Smooth muscle cell (in vitro differentiated cells): Measurements from ENCODE around the gene TFR2. TPM values are rescaled to one million over a fixed set of nuclear protein-coding genes. Genes with fewer than 3 reads are reported as not detected.

Experiments
- DNase-seq: peaks from one replicate; lab custom pipeline; 2025; ENCODE audit not compliant: unreplicated experiment; lab: John Stamatoyannopoulos, UW
- H2AFZ ChIP-seq: fragments of 200-600 bp; sonication (generic); 2 replicates; pipeline ENCODE4 v1.6.0; 2016; ENCODE audit warnings: antibody characterized with exemption, low read depth, mild to moderate bottlenecking
- H3F3A ChIP-seq: fragments of 200-600 bp; sonication (generic); 2 replicates; pipeline ENCODE4 v1.6.0; 2017; ENCODE audit warnings: antibody characterized with exemption, low read depth
- H3K27ac ChIP-seq: fragments of 200-600 bp; sonication (generic); 2 replicates; pipeline ENCODE4 v1.5.1; 2016; ENCODE audit warnings: low read depth, mild to moderate bottlenecking
- H3K27me3 ChIP-seq: fragments of 200-600 bp; sonication (generic); 2 replicates; pipeline ENCODE4 v1.6.1; 2016; ENCODE audit warnings: low read depth, mild to moderate bottlenecking
- H3K36me3 ChIP-seq: fragments of 200-600 bp; sonication (generic); 2 replicates; pipeline ENCODE4 v1.5.1; 2016; ENCODE audit warnings: low read depth
- H3K4me1 ChIP-seq: fragments of 200-600 bp; sonication (generic); 2 replicates; pipeline ENCODE4 v1.5.1; 2016; ENCODE audit warnings: low read depth
- H3K4me2 ChIP-seq: fragments of 200-600 bp; sonication (generic); 2 replicates; pipeline ENCODE4 v1.6.0; 2016; ENCODE audit warnings: mild to moderate bottlenecking
- H3K4me3 ChIP-seq: fragments of 200-600 bp; sonication (generic); 2 replicates; pipeline ENCODE4 v1.5.1; 2016; ENCODE audit warnings: mild to moderate bottlenecking
- H3K79me2 ChIP-seq: fragments of 200-600 bp; sonication (generic); 2 replicates; pipeline ENCODE4 v1.6.0; 2016; ENCODE audit warnings: low read depth, mild to moderate bottlenecking
- H3K9ac ChIP-seq: fragments of 200-600 bp; sonication (generic); 2 replicates; pipeline ENCODE4 v1.6.0; 2016; ENCODE audit warnings: low read depth
- H3K9me3 ChIP-seq: fragments of 200-600 bp; sonication (generic); replicated peaks from 2 replicates; pipeline ENCODE4 v1.5.1; 2016; ENCODE audit warnings: low read depth
- H4K20me1 ChIP-seq: fragments of 200-600 bp; sonication (generic); 2 replicates; pipeline ENCODE4 v1.6.0; 2016; ENCODE audit warnings: low read depth
- WGBS: methylation state at CpG from one replicate; pipeline ENCODE4 v1.1.7; 2016; ENCODE audit warnings: low lambda C conversion rate; 5-methylcytosine and 5-hydroxymethylcytosine counted together
- polyA plus RNA-seq: library from polyadenylated mRNA; unstranded; fragments of >200 nt; fragmentation: Nextera tagmentation; extraction: Ambion mirVana; gene quantifications from 2 replicates; pipeline ENCODE4 v1.2.1, GENCODE V29; 2016
- total RNA-seq: library from RNA; depleted of rRNA; stranded (reverse); fragments of >200 nt; gene quantifications from 2 replicates; pipeline ENCODE4 v1.2.3, GENCODE V29; 2014
- TF ChIP-seq, protein P1 (sequence below): fragments of 200-600 bp; sonication (generic); IDR thresholded peaks from 2 replicates; pipeline ENCODE4 v1.5.1; 2017; ENCODE audit warnings: borderline replicate concordance, mild to moderate bottlenecking, antibody characterized with exemption; ENCODE audit not compliant: insufficient read depth, poor library complexity, severe bottlenecking

TFR2 gene
- total and polyA plus RNA-seq, 2 experiments from 2014 or later, result 1.9 to 3.2 TPM

DNA sequence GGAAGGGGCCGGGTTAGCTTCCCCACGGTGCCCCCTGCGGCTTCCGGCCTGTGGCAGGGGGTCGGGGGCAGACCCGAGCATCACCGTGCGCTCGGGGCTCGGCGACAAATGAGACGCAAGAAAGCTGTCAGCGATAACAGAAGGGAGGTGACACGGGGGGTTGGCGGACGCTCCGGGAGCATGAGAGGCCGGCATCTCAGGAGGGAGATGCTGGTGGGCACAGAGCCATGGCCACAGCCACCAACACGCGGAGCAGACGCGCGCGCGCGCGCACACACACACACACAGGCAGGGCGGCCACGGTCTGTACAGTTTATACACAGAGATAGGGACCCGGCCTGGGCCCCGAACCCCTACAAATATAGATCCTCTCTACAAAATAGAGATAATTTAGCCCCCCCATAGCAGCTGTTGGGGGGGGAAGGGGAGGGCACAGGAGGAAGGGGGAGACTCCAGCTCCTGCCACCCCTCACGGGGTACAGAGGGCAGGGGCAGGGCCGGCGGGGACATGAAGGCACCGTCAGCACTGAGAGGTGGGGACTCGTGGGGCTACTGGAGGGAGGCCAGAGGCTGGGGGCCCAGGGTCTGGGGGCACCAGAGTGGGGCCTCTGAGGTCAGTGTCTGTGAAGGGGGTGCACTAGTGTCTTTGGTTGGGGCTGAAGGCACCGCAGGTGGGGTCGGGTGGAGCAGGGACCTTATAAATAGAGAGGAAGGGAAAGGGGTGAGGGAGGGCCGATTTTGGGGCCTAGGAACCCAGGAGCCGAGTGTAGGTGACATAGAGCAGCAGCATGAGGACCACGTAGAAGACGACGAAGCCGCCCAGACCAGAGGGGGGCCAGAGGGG, 66.8 kb downstream of the TFR2 start:
- no peaks in the 10 kb centered on the region for H3K79me2 ChIP-seq
- 97% methylated on average over 39 of the region's 44 CpGs for WGBS
- no peak for DNase-seq

DNA sequence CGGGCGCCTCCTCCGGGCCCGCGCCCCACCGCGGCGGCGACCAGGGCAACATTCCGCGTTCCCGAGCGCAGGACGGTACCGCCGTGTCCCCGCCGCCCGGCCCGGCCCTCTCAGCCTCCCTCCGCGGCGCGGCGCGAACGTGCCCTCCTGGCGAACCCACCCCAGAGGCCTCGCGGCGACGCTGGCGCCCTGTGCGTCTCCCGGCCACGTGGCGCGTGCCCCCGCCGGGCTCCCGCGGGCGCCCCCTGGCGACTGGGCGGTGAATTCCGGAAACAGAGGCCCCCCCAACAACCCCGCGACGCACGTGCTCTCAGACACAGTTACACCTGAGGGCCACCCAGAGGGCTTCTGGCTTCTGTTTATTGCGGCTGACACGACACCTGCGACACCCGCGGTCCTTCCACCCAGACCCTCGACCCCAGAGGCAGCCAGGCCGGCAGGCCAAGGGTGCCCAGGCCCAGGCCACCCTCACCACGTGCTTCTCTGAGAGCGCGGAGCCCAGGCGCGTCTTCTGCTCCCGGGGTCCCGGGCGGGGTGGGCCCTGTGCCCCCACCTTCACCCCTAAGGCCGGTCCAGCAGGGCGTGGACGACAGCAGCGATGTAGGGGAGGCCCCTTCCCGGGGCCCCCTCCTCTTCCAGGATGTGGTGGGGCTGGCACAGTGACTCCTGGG, 67.5 kb downstream of the TFR2 start, which contains the start of gene SAP25:
Gene SAP25 (minus strand): TSS at position 210 of the 671 bp plus-strand sequence. CDS start 158 bp downstream, at position 52.
- 87% methylated on average over 55 of the region's 70 CpGs for WGBS
- DNase-seq, result no peak
- H4K20me1 ChIP-seq, result no peaks in the 10 kb centered on the region
- H3K4me2 ChIP-seq, result no peak within 1 kb of the TSS
- H3K4me3 ChIP-seq, result no peak within 1 kb of the TSS
- H3K79me2 ChIP-seq, result no peaks in the 10 kb centered on the region
- no peak within 1 kb of the TSS for H3K9ac ChIP-seq
- H3K9me3 ChIP-seq, result no peaks in the 10 kb centered on the region
- no peaks in the 10 kb centered on the region for H3F3A ChIP-seq
- TF ChIP-seq, protein P1, sequence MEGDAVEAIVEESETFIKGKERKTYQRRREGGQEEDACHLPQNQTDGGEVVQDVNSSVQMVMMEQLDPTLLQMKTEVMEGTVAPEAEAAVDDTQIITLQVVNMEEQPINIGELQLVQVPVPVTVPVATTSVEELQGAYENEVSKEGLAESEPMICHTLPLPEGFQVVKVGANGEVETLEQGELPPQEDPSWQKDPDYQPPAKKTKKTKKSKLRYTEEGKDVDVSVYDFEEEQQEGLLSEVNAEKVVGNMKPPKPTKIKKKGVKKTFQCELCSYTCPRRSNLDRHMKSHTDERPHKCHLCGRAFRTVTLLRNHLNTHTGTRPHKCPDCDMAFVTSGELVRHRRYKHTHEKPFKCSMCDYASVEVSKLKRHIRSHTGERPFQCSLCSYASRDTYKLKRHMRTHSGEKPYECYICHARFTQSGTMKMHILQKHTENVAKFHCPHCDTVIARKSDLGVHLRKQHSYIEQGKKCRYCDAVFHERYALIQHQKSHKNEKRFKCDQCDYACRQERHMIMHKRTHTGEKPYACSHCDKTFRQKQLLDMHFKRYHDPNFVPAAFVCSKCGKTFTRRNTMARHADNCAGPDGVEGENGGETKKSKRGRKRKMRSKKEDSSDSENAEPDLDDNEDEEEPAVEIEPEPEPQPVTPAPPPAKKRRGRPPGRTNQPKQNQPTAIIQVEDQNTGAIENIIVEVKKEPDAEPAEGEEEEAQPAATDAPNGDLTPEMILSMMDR, result peak; percentile 34
- peaks cover 11% of the 10 kb centered on the region for H3K4me1 ChIP-seq
- no peak within 1 kb of the TSS for H2AFZ ChIP-seq
- H3K27me3 ChIP-seq, result peaks cover 7% of the 10 kb centered on the region
- no peaks in the 10 kb centered on the region for H3K36me3 ChIP-seq
- H3K27ac ChIP-seq, result no peak within 1 kb of the TSS

More for the DNA sequence above, 66.8 kb downstream of the TFR2 start:
- Histone ChIP-seq H3K9ac (no peak overlapping the region), H3K4me2 (no peak overlapping the region), H3K27ac (no peak overlapping the region), H3K4me3 (no peak overlapping the region), H2AFZ (no peak overlapping the region), H4K20me1 (no peaks in the 10 kb centered on the region), H3K27me3 (peaks cover 7% of the 10 kb centered on the region), H3F3A (no peaks in the 10 kb centered on the region), H3K4me1 (peaks cover 9% of the 10 kb centered on the region), H3K36me3 (no peaks in the 10 kb centered on the region), H3K9me3 (no peaks in the 10 kb centered on the region)
- TF ChIP-seq, protein P1, result no peak

DNA sequence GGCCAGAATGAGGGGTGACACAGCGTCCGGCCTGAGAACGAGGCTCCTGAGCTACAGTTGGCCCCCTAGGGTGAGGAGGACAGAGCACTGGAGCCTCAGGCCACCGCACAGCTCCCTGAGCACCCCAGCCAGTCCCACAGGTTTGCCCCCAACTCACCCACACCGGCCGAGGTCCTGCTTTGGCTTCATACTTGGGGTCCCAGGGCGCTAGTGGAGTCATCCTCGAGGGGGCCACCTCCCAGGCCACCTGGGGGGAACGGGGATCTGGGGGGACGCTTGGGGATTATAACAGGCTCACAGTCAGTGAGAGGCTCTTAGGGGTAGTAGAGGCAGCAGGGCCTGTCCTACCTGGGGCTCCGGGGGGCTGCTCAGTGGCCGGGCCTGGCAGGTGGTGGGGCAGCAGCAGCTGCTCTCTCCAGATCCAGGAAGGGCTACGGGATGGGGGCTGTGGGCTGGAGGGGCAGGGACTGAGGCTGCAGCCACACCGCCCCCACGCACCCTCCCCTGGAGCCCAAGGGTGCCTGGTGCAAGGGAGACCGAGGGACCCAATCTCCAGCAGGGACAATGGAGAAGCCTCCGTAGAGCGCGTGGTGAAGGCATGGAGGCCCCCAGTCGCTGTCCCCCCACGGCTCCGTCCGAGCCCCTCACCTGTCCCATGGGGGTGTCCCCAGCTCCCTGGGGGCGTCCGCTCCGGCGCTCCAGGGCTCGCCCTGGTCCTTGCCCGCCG, 68.2 kb downstream of the TFR2 start:
- no peak for DNase-seq
- H3K4me1 ChIP-seq, result peaks cover 11% of the 10 kb centered on the region
- no peak overlapping the region for H3K4me2 ChIP-seq
- peaks cover 7% of the 10 kb centered on the region for H3K27me3 ChIP-seq
- H3K9me3 ChIP-seq, result no peaks in the 10 kb centered on the region
- no peaks in the 10 kb centered on the region for H3K79me2 ChIP-seq
- no peak overlapping the region for H3K27ac ChIP-seq
- no peaks in the 10 kb centered on the region for H3K36me3 ChIP-seq
- no peaks in the 10 kb centered on the region for H3F3A ChIP-seq
- no peak overlapping the region for H2AFZ ChIP-seq
- WGBS, result 97% methylated on average over 26 of the region's 30 CpGs
- TF ChIP-seq, protein P1, result no peak
- H3K9ac ChIP-seq, result no peak overlapping the region
- no peaks in the 10 kb centered on the region for H4K20me1 ChIP-seq
- no peak overlapping the region for H3K4me3 ChIP-seq
